ENCODE results near the gene HECTD4.

DNA sequence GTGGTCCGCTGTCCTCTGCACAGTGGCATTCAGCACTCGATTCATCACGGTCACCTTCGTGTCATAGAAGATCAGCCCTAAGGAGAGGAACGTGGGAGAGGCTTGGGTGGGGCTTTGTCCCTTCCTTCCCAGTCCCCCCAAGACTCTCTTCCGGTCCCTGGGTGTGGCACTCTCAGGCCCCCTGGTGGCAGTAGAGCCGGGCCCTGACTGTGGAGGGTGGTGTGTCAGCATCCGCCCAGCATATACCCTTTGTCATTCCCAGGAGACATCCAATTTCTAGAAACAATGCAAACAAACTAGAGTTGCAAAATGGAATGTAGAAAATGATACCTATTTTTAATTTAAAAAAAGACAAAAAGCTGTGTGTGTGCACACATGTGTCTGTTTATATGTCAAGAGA, 211.9 kb downstream of the HECTD4 start:
- TF ChIP-seq, protein P1, sequence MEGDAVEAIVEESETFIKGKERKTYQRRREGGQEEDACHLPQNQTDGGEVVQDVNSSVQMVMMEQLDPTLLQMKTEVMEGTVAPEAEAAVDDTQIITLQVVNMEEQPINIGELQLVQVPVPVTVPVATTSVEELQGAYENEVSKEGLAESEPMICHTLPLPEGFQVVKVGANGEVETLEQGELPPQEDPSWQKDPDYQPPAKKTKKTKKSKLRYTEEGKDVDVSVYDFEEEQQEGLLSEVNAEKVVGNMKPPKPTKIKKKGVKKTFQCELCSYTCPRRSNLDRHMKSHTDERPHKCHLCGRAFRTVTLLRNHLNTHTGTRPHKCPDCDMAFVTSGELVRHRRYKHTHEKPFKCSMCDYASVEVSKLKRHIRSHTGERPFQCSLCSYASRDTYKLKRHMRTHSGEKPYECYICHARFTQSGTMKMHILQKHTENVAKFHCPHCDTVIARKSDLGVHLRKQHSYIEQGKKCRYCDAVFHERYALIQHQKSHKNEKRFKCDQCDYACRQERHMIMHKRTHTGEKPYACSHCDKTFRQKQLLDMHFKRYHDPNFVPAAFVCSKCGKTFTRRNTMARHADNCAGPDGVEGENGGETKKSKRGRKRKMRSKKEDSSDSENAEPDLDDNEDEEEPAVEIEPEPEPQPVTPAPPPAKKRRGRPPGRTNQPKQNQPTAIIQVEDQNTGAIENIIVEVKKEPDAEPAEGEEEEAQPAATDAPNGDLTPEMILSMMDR (IDR thresholded peaks at IDR 0.05) = no peak
- TF ChIP-seq EP300 (IDR thresholded peaks at IDR 0.05) = no peak
- TF ChIP-seq POLR2AphosphoS5 (IDR thresholded peaks at IDR 0.05) = no peak
- no peak for TF ChIP-seq POLR2A (IDR thresholded peaks at IDR 0.05)

Data from suprapubic skin (tissue), 4 donors.